Astrocyte (in vitro differentiated cells and primary cell): ENCODE results near the gene DPM1. TPM values are rescaled to one million over a fixed set of nuclear protein-coding genes. Genes with fewer than 3 reads are reported as not detected.

Source experiments
- DNase-seq: peaks from one replicate; pipeline ENCODE4 v3.0.0-alpha.2; 2010; ENCODE audit warnings: low read depth
- FAIRE-seq: peaks from 2 replicates; lab custom pipeline; 2011; peaks lifted over from hg19 to GRCh38; lab: Jason Lieb, UNC
- H2AFZ ChIP-seq: 2 replicates; pipeline ENCODE4 v1.6.0; 2012; ENCODE audit warnings: low read depth, low read length, inconsistent platforms
- H3K27ac ChIP-seq: 2 replicates; pipeline ENCODE4 v1.5.1; 2011; ENCODE audit warnings: low read depth, low read length, inconsistent platforms
- H3K27me3 ChIP-seq: 2 replicates; pipeline ENCODE4 v1.6.0; 2011; ENCODE audit warnings: low read length, inconsistent platforms; ENCODE audit not compliant: insufficient read depth
- H3K36me3 ChIP-seq: 2 replicates; pipeline ENCODE4 v1.5.1; 2011; ENCODE audit warnings: low read length, inconsistent platforms; ENCODE audit not compliant: insufficient read depth
- H3K4me1 ChIP-seq: 2 replicates; pipeline ENCODE4 v1.5.1; 2011; ENCODE audit warnings: low read length, inconsistent platforms; ENCODE audit not compliant: insufficient read depth
- H3K4me2 ChIP-seq: 2 replicates; pipeline ENCODE4 v1.6.0; 2012; ENCODE audit warnings: low read length, inconsistent platforms
- H3K4me3 ChIP-seq: 2 replicates; pipeline ENCODE4 v1.5.1; 2011; ENCODE audit warnings: low read depth, mild to moderate bottlenecking, low read length, inconsistent platforms; ENCODE audit not compliant: insufficient read depth
- H3K79me2 ChIP-seq: 2 replicates; pipeline ENCODE4 v1.6.0; 2012; ENCODE audit warnings: mild to moderate bottlenecking, low read length, inconsistent platforms; ENCODE audit not compliant: insufficient read depth
- H3K9ac ChIP-seq: 2 replicates; pipeline ENCODE4 v1.6.0; 2012; ENCODE audit warnings: mild to moderate bottlenecking, low read length, inconsistent platforms
- H3K9me3 ChIP-seq: 2 replicates; pipeline ENCODE4 v1.5.1; 2012; ENCODE audit warnings: low read depth, mild to moderate bottlenecking, low read length, inconsistent platforms; ENCODE audit not compliant: insufficient read depth
- H4K20me1 ChIP-seq: 2 replicates; pipeline ENCODE4 v1.6.0; 2012; ENCODE audit warnings: low read length, inconsistent platforms; ENCODE audit not compliant: insufficient read depth
- H3K27ac Mint-ChIP-seq: one replicate; pipeline ENCODE4 v1.8.0; 2021; ENCODE audit warnings: mild to moderate bottlenecking, mixed read lengths; ENCODE audit not compliant: unreplicated experiment
- H3K27me3 Mint-ChIP-seq: one replicate; pipeline ENCODE4 v1.8.0; 2021; ENCODE audit warnings: low read depth, mixed read lengths; ENCODE audit not compliant: unreplicated experiment
- H3K36me3 Mint-ChIP-seq: one replicate; pipeline ENCODE4 v1.8.0; 2021; ENCODE audit warnings: low read depth, mixed read lengths; ENCODE audit not compliant: unreplicated experiment
- H3K4me1 Mint-ChIP-seq: one replicate; pipeline ENCODE4 v1.8.0; 2021; ENCODE audit warnings: low read depth, mixed read lengths; ENCODE audit not compliant: unreplicated experiment
- H3K4me3 Mint-ChIP-seq: one replicate; pipeline ENCODE4 v1.8.0; 2021; ENCODE audit warnings: mild to moderate bottlenecking, moderate library complexity, mixed read lengths; ENCODE audit not compliant: unreplicated experiment
- H3K9me3 Mint-ChIP-seq: one replicate; pipeline ENCODE4 v1.8.0; 2021; ENCODE audit warnings: mild to moderate bottlenecking, mixed read lengths; ENCODE audit not compliant: unreplicated experiment
- EZH2 ChIP-seq: IDR thresholded peaks from 2 replicates; pipeline ENCODE4 v1.6.1; 2012; ENCODE audit warnings: mild to moderate bottlenecking, low read length, inconsistent platforms; ENCODE audit not compliant: insufficient read depth
- total RNA-seq: library from RNA; stranded (reverse); gene quantifications from 2 replicates; pipeline ENCODE4 v1.2.1, GENCODE V29; 2021
- TF ChIP-seq, protein P1 (sequence below): IDR thresholded peaks from 2 replicates; pipeline ENCODE4 v1.5.1; 2011; ENCODE audit warnings: low read depth, mild to moderate bottlenecking, inconsistent platforms, low read length, moderate library complexity; ENCODE audit not compliant: insufficient read depth

DPM1 gene
- total RNA-seq, 1 donor from 2014 or later = 63.4 TPM

DNA sequence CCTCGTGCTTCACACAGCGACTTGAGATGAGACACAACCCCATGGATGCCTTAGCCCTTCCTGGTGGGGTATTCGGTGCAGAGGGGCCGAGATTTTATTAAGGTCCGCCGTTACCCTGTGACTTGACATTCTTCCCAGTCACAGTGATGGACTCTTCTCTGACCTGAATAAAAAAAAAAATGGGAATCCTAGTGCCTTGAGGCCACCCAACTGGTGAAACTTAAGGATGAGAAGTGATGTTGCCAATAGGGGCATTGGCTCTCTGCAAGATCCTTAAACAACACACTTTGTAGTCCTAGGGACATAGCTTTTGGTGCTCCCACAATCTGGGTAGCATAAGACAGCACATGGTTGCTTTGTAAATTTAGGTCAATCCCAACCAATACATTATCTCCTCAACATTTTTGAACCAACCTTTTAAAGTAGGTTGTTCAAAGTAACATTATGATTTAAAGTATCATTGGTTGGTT, 26.3 kb downstream of the DPM1 start:
- no peaks in the 10 kb centered on the region for H3K27me3 Mint-ChIP-seq
- H3K27ac ChIP-seq = peak overlapping the region; percentile 93
- peaks cover 15% of the 10 kb centered on the region for H3K4me1 Mint-ChIP-seq
- H3K79me2 ChIP-seq = peaks cover 39% of the 10 kb centered on the region
- DNase-seq (no peak), FAIRE-seq (no peak)
- H2AFZ ChIP-seq = peak overlapping the region; percentile 42
- peak overlapping the region; percentile 82 for H3K9ac ChIP-seq
- H3K27ac Mint-ChIP-seq = peak overlapping the region; percentile 69
- no peaks in the 10 kb centered on the region for H3K9me3 Mint-ChIP-seq
- H3K4me3 Mint-ChIP-seq = peak overlapping the region; percentile 73
- no peak for TF ChIP-seq EZH2
- TF ChIP-seq, protein P1, sequence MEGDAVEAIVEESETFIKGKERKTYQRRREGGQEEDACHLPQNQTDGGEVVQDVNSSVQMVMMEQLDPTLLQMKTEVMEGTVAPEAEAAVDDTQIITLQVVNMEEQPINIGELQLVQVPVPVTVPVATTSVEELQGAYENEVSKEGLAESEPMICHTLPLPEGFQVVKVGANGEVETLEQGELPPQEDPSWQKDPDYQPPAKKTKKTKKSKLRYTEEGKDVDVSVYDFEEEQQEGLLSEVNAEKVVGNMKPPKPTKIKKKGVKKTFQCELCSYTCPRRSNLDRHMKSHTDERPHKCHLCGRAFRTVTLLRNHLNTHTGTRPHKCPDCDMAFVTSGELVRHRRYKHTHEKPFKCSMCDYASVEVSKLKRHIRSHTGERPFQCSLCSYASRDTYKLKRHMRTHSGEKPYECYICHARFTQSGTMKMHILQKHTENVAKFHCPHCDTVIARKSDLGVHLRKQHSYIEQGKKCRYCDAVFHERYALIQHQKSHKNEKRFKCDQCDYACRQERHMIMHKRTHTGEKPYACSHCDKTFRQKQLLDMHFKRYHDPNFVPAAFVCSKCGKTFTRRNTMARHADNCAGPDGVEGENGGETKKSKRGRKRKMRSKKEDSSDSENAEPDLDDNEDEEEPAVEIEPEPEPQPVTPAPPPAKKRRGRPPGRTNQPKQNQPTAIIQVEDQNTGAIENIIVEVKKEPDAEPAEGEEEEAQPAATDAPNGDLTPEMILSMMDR = no peak
- H3K9me3 ChIP-seq = no peaks in the 10 kb centered on the region
- peaks cover 30% of the 10 kb centered on the region for H4K20me1 ChIP-seq
- peaks cover 52% of the 10 kb centered on the region for H3K36me3 ChIP-seq
- H3K4me3 ChIP-seq = no peak overlapping the region
- no peaks in the 10 kb centered on the region for H3K27me3 ChIP-seq
- peaks cover 17% of the 10 kb centered on the region for H3K4me1 ChIP-seq
- peak overlapping the region; percentile 87 for H3K4me2 ChIP-seq
- H3K36me3 Mint-ChIP-seq = peaks cover 14% of the 10 kb centered on the region

DNA sequence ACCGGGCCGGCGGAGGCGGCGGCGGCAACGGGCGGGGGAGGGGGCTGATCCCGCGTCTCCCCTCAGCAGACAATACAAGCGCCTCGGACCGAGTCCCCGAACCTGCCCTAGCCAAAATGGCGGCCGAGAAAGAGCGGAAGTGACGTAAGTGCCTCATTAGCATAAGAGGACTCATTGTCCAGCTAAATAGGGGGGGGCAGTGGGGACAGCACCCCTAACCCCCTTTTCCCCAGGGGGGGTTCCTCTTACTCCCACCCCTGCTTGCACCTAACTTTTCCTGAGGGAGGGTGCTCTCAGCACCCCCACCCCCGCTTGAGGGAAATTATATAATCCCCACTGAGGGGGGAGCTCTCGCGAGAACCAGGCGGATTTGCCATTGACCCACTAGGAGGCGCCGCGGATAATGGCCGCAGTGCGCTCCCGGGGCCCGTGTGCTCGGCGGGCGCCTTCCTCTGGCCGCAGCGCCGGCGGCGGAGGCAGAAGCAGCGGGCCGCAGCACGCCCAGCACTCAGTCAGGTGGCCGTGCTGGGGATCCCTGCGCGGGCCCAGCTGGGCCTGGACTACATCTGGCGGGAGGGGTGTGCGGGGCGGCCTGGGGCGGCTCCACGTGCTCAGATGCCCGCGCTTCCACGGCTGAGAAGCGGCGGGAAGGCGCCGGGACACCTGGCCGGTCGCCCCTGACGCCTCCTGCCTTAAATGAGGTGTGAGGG, 26.9 kb downstream of the DPM1 start, which contains the start of gene ADNP:
TSS of gene ADNP (minus strand) at position 132 of the 710 bp plus-strand sequence. CDS start 27,441 bp downstream, outside the sequence.
- peaks cover 11% of the 10 kb centered on the region for H3K36me3 Mint-ChIP-seq

More for the DNA sequence above, 26.9 kb downstream of the DPM1 start, which contains the start of gene ADNP:
- Histone ChIP-seq H2AFZ (peak within 1 kb of the TSS; percentile 42), H3K9me3 (no peaks in the 10 kb centered on the region), H3K9ac (peak within 1 kb of the TSS; percentile 82), H3K27me3 (no peaks in the 10 kb centered on the region), H3K4me1 (peaks cover 17% of the 10 kb centered on the region), H3K36me3 (peaks cover 52% of the 10 kb centered on the region), H3K4me2 (peak within 1 kb of the TSS; percentile 92), H3K79me2 (peaks cover 44% of the 10 kb centered on the region), H4K20me1 (peaks cover 33% of the 10 kb centered on the region), H3K4me3 (peak within 1 kb of the TSS; percentile 64), H3K27ac (peak within 1 kb of the TSS; percentile 93)
- Mint-ChIP-seq H3K4me3 (peak within 1 kb of the TSS; percentile 85), H3K27me3 (no peaks in the 10 kb centered on the region), H3K4me1 (peaks cover 17% of the 10 kb centered on the region), H3K9me3 (no peaks in the 10 kb centered on the region), H3K27ac (peak within 1 kb of the TSS; percentile 93)
- TF ChIP-seq EZH2 = no peak
- TF ChIP-seq, protein P1 = peak; percentile 33
- DNase-seq (peak; percentile 91), FAIRE-seq (no peak)
